HG02759 (cell line): ENCODE data around the gene TAMM41.
"Not testable (repeated sequence)": the region's sequence is repeated elsewhere in the genome, so short reads cannot be mapped to it uniquely, and the experiment has no call there.

Source experiments
- ATAC-seq: cut with Tn5 transposase; IDR thresholded peaks from one replicate; pipeline ENCODE4 v1.9.1; 2021; ENCODE audit warnings: mild to moderate bottlenecking, moderate library complexity; ENCODE audit not compliant: unreplicated experiment

TAMM41 gene

DNA sequence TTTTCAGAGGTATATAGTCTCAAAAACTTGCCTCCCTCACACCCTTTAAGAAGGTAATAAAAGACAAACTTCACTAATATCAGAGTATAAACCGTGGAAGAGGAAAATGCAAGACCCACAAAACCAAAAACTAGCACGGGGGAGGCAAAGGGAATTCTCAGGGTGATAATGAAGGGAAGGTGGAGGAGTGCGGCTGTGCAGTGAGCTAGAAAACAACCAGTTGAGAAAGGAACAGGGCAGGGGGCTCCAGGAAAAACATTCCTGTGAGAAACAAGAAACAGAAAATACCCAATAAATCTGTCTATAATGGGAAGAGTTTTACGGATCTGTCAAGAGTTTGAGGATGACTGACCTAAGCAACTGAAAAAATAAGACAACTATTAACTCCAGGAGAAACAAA, 31.6 kb downstream of the TAMM41 start:
- no peak for ATAC-seq

DNA sequence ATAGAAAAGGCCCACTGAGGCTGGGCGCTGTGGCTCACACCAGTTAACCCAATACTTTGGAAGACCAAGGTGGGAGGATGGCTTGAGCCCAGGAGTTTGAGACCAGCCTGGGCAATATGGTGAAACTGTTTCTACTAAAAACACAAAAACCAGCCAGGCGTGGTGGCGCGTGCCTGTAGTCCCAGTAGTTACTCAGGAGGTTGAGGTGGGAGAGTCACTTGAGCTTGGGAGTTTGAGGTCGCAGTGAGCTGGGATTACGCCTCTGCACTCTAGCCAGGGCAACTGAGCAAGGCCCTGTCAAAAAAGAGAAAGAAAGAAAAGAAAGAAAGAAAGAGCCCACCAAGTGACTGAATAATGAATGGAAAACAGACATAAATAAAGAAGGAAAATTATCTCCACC, 32.0 kb downstream of the TAMM41 start:
- ATAC-seq, result no peak

- no peak for ATAC-seq
Observed at GRCh38 chr3:11810276-11810675, 36.4 kb downstream of the TAMM41 start.

DNA sequence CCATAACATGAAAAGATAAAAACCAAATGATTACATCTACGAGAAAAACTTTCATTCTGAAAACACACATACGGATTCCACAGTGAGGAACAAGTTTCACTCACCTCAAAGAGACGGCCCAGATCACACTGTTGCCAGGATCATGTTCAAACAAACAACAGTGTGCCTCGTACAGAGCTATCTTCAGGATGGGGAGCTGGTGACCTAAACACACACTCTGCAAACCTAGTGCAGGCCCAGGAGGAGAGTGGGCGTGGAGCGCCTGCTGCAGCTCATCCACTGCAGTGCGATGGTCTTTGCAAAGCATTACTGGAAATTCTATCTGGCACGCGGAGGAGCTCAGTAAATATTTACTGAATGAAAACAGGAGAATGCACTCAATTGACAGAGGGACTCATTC, 38.5 kb downstream of the TAMM41 start:
- no peak for ATAC-seq

DNA sequence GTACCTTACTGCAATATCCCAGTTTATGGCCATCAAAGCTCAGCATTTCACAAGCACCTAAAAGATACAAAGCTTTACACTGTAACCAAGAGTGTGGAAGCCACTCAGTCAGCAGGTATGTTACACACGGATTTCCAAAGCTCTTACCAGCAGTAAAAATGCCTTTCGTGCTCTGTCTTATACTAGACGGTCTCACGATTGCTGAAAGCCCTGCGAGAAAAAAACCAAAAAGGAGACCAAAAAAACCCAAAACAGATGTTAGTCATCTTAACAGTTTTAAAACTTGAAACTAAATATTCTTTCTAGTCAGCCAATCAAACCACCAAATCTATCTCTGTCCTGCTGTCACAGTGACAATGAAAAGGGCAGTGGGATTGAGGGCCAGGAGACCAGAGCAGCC, 39.0 kb downstream of the TAMM41 start:
- no peak for ATAC-seq

DNA sequence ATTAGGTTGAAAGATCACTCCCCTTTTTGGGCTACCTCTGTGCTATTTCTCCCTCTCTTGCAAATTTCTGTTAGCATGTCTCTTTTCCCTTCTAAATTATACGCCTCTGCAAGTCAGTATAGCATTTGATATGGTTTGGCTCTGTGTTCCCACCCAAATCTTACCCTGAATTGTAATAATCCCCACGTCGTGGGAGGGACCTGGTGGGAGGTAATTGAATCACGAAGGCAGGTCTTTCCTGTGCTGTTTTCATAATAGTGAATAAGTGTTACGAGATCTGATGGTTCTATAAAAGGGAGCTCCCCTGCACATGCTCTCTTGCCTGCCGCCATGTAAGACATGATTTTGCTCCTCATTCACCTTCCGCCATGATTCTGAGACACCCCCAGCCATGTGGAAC, 41.0 kb downstream of the TAMM41 start:
- no peak for ATAC-seq

- peak; percentile 40 for ATAC-seq
Observed at GRCh38 chr3:11803977-11804892, 42.5 kb downstream of the TAMM41 start.

DNA sequence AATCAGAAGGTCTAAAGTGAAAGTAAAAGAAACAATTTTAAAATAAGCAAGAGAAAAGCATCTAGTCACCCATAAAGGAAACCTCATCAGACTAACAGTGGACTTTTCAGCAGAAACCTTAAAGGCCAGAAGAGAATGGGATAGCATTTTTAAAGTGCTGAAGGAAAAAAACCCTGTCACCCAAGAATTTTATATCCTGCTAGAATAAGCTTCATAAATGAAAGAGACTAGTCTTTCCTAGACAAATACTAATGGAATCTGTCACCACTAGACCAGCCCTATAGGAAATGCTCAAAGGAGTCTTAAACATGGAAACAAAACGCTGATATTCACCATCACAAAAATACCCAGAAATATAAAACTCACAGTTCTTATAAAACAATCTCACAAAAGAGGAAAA, 46.9 kb downstream of the TAMM41 start:
- no peak for ATAC-seq

DNA sequence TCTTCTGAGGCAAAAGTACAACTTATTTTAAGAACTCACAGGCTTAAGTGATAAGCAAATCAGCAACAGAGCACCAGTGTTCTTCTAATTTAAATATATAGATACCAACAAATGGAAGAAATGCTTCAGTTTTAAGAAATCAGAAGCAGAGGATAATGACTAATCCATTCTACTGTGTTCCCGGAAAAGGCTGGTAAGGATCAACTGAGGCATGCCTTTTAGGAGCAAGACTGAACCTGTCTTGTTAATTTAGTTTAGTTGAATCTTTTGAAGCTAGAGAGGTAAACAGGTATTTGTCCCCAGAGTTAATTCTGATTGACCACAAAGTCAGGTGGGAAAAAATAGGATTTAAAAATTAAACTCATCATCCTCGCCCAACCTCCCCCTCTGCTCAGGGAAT, 51.8 kb downstream of the TAMM41 start:
- no peak for ATAC-seq

GRCh38 chr3:11791339-11792200, 55.1 kb downstream of the TAMM41 start:
- ATAC-seq, result no peak

DNA sequence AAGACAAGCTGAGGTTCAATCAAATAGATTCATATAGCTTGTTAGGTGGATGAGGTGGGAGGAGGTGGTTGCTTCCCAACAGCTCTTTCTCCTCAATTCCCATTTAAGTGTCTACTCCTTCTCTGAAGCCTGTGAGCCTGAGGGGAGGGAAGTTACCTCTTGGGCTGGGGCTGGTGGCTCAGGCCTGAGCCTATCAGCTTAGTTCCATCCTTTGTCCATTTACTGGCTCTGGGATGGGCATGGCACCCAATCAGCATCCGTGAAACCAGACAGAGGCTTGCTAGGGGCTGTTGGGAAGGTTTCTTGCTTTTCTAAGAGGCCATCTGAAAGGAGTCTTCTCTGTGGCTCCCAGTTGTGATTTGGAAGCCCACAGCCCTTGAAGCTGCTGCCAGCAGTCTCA, 57.3 kb downstream of the TAMM41 start:
- no peak for ATAC-seq

GRCh38 chr3:11784971-11785377, 61.7 kb downstream of the TAMM41 start:
- no peak for ATAC-seq

DNA sequence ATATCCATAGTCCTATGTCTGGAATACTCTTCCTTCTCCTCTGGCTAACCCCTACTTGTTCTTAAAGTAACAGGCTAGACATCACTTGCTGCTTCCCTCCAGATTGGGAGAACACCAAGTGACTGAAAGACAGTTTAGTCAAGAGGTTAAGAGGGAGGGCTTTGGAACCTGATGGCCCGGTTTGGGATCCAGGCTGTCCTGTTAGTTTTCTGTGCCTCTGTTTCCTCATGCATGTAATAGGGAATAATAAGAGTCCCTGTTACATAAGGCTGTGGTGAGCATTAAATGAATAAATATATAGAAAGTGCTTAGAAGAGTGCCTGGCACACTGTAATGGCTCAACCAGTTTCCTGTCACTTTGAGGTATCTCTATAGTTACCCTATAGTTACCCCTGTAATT, 66.3 kb downstream of the TAMM41 start:
- no peak for ATAC-seq

GRCh38 chr3:11779626-11780025, 67.1 kb downstream of the TAMM41 start:
- ATAC-seq, result no peak

GRCh38 chr3:11778248-11778647, 68.4 kb downstream of the TAMM41 start:
- no peak for ATAC-seq

- no peak for ATAC-seq
Observed at GRCh38 chr3:11776346-11776745, 70.3 kb downstream of the TAMM41 start.

DNA sequence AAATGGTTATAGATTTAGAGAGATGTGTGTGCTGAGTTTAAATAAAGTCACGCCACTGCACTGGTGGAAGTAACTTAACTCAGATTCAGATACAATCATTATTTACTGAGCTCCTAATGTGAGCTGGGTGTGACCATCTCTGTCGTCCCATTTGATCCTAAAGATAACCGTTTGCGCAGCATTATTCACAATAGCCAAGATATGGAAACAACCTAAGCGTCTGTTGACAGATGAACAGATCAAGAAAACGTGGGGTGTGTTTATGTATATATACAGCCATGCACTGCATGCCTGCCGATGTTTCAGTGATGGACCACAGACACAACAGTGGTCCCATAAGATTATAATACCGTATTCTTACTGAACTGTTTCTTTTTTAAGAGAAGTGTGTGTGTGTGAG, 71.2 kb downstream of the TAMM41 start:
- ATAC-seq, result no peak

DNA sequence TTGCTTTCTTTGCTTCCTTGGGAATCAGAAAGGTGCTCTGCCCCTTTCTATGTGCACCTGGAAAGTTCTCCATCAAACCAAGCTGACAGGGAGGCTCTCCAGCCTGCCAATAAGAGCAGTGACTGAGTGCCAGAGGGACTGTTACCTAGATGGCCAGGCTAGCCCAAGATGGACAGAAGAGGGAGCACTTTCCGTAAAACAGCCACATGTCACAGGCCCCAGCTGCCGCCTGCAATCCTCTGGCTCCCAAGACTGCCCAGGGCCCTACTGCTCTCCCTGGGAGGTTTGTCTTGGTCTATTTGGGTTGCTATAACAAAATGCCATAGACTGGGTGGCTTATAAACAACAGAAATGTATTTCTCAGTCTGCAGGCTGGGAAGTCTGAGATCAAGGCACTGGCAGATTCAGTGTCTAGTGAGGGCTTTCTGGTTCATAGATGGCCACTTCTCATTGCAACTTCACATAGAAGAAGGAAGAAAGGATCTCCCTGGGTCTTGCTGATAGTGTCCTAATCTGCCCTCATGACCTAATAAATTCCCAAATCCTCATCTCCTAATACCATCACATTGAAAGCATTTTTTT, 72.3 kb downstream of the TAMM41 start:
- no peak for ATAC-seq

DNA sequence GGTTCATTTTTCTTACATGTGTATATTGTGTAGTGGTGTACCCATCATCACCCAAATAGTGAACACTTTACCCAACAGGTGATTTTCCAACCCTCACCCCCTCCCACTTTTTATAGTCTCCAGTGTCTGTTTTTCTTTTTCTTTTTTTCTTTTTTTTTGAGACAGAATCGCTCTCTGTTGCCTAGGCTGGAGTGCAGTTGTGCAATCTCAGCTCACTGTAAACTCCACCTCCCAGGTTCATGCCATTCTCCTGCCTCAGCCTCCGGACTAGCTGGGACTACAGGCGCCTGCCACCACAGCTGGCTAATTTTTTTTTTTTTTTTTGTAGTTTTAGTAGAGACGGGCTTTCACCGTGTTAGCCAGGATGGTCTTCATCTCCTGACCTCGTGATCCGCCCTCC, 74.8 kb downstream of the TAMM41 start:
- not testable (repeated sequence) for ATAC-seq

DNA sequence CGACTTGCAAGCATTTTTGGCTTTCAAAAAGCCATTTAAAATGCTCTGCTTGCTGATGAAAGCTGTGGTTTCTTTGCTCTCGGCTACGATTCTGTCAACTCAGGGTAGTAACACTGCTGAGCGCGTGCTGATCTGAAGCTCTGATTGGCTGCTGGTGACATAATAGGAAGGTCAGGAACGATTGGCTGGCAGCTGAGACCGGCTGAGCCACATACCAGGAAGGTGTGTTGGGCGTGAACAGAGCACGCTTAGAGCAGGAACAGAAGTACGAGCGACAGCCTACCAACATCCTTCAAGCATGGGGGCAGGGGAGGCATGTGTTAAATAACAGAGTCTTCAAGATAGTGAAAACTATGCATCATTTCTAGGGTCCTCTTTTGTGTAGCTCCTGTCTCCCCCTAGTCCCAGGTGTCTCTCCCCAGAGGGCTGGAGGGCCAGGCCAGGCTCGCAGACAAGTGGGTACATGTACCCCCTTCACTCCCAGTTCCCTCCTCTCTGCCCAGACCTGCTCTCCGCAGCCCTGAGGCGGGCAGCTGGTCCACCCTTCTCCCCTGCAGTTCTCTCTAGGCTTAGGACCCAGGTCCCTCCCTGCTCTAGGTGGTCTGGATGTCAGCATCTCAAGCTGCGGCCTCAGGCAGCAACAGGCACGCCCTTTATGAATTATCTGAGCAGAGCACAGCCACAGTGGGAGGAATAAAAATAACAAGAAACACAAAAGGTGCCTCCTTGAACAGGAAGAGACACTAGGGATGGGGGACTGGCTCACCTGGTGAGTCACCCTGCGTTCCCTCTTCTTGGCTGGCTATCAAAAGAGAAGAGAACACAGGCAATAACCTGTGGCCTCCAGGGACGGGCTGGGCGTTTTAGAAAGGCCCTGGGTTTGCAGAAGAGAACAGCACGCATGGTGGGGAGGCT, 76.0 kb downstream of the TAMM41 start:
- ATAC-seq, result peak; percentile 100
